HS-27A (cell line): Measurements from ENCODE around the gene PADI2.

Experiments used
- DNase-seq: peaks from one replicate; pipeline ENCODE4 v3.0.0-alpha.2; 2012; ENCODE audit warnings: low read depth, missing footprints

Gene PADI2

GRCh38 chr1:17018849-17019248 is 100.4 kb downstream of the PADI2 start:
- DNase-seq: no peak

- DNase-seq: no peak
Observed at GRCh38 chr1:17017435-17017834, 101.8 kb downstream of the PADI2 start.
